Psoas muscle (tissue), 8 donors: ENCODE results near the gene RHOBTB3. TPM values are rescaled to one million over a fixed set of nuclear protein-coding genes. Genes with fewer than 3 reads are reported as not detected.

Experiments used
- ATAC-seq, 4 donors: fragments of 200-7000 bp; cut with Tn5 transposase; one replicate each; pipeline ENCODE4 v1.9.1; 2020; ENCODE audit warnings: moderate library complexity in 3 of 4, mild to moderate bottlenecking in 2 of 4
- DNase-seq, 2 donors: peaks; one replicate each; pipeline ENCODE4 v3.0.0-alpha.2; 2020
- H3K27ac ChIP-seq: fragments of 200-600 bp; one replicate; pipeline ENCODE4 v1.8.0; 2022
- H3K27me3 ChIP-seq, 3 donors: fragments of 200-600 bp in 1 of 3; one replicate each; pipeline versions ENCODE4 v1.6.1 to v1.8.0; 2013 to 2022; ENCODE audit warnings: low read length in 2 of 3, mild to moderate bottlenecking in 2 of 3, moderate library complexity in 1 of 3; ENCODE audit not compliant: insufficient read depth in 3 of 3
- H3K36me3 ChIP-seq, 2 donors: fragments of 200-600 bp in 1 of 2; one replicate each; pipeline versions ENCODE4 v1.6.1 to v1.8.0; 2013 to 2022; ENCODE audit warnings: low read depth in 1 of 2, mild to moderate bottlenecking in 1 of 2, moderate library complexity in 1 of 2; ENCODE audit not compliant: insufficient read depth in 1 of 2
- H3K4me1 ChIP-seq: fragments of 200-600 bp; one replicate; pipeline ENCODE4 v1.8.0; 2022
- H3K4me3 ChIP-seq: fragments of 200-600 bp; one replicate; pipeline ENCODE4 v1.8.0; 2022; ENCODE audit warnings: mild to moderate bottlenecking
- H3K9me3 ChIP-seq: fragments of 200-600 bp; one replicate; pipeline ENCODE4 v1.8.0; 2022
- CTCF ChIP-seq: fragments of 200-600 bp; IDR thresholded peaks from one replicate; pipeline ENCODE4 v1.8.0; 2022; ENCODE audit warnings: antibody characterized with exemption
- WGBS, 3 donors: extraction: QIAGEN DNeasy Blood & Tissue Kit; methylation state at CpG; one replicate each; pipeline versions ENCODE4 v1.1.6 to v1.1.7; 2013; 5-methylcytosine and 5-hydroxymethylcytosine counted together
- intact Hi-C, 2 donors: fragments of 100-400 bp; cut with DNase I; formaldehyde crosslinking; loops; one replicate each; pipeline versions ENCODE4 v1.11.0 to v1.14.2; 2022
- polyA plus RNA-seq, 3 donors: library from polyadenylated mRNA; stranded (reverse); fragments of 200-250 nt; gene quantifications; one replicate each; pipeline ENCODE4 v1.2.3, GENCODE V29; 2013
- total RNA-seq, 4 donors: library from RNA; stranded (reverse); fragmentation: NEBNext Ultra II Directional in 2 of 4; extraction: Animal tissue kit (Norgen Biotek cat#: 25700) in 2 of 4; gene quantifications; one replicate each; pipeline versions ENCODE4 v1.2.1 to v1.2.4, GENCODE V29; 2021 to 2023
- donor health status: healthy with polysubstance abuse.
- donor health status: DM: no; HTN: no; CAD: no; lungs with moderate emphysema.
- donor health status: Bipolar disorder and iron deficiency.
- donor health status: healthy.
- donor health status: DM: yes; HTN: yes; CAD: no.
- donor health status: DM: no; HTN: no; CAD: no.
- donor health status: DM: no; HTN: no; CAD: no.
- donor health status: DM: yes; HTN: yes; CAD: no.

Gene RHOBTB3
- total and polyA plus RNA-seq, 7 donors = 19.0 to 86.0 (median 53.2) TPM

- no peak overlapping the region for H3K4me3 ChIP-seq
Measured at GRCh38 chr5:95725071-95725820, 5.9 kb upstream of the RHOBTB3 start.

GRCh38 chr5:95725937-95726810 lies 5.0 kb upstream of the RHOBTB3 start:
- ATAC-seq (no peak), DNase-seq (no peak)
- TF ChIP-seq CTCF = no peak
- H3K4me1 ChIP-seq = peaks cover 34% of the 10 kb centered on the region
- no peaks in the 10 kb centered on the region for H3K27me3 ChIP-seq
- no peaks in the 10 kb centered on the region for H3K9me3 ChIP-seq
- 38 to 58% (median 47%) methylated on average over 4 of the region's 4 CpGs for WGBS, 3 donors
- no peaks in the 10 kb centered on the region for H3K36me3 ChIP-seq
- intact Hi-C loops = no loop called here
- H3K27ac ChIP-seq = peak overlapping the region; percentile 46
- H3K4me3 ChIP-seq = no peak overlapping the region

More at GRCh38 chr5:95725071-95725820, 5.9 kb upstream of the RHOBTB3 start:
- no peak for TF ChIP-seq CTCF
- H3K9me3 ChIP-seq = no peaks in the 10 kb centered on the region
- no peaks in the 10 kb centered on the region for H3K27me3 ChIP-seq
- no peak for DNase-seq
- intact Hi-C loops = no loop called here
- WGBS, 3 donors = 79 to 85% (median 80%) methylated on average over 5 of the region's 5 CpGs
- ATAC-seq = no peak
- H3K27ac ChIP-seq = no peak overlapping the region
- peaks cover 30% of the 10 kb centered on the region for H3K4me1 ChIP-seq
- H3K36me3 ChIP-seq = no peaks in the 10 kb centered on the region

- no peaks in the 10 kb centered on the region for H3K9me3 ChIP-seq
- no peak for TF ChIP-seq CTCF
- DNase-seq (no peak), ATAC-seq (no peak)
- H3K4me1 ChIP-seq = peaks cover 28% of the 10 kb centered on the region
- intact Hi-C loops = no loop called here
- H3K4me3 ChIP-seq = no peak overlapping the region
- no peaks in the 10 kb centered on the region for H3K27me3 ChIP-seq
- no peaks in the 10 kb centered on the region for H3K36me3 ChIP-seq
- 46 to 58% (median 53%) methylated on average over 5 of the region's 5 CpGs for WGBS, 3 donors
- H3K27ac ChIP-seq = peak overlapping the region; percentile 46
Measured at GRCh38 chr5:95726811-95727763, 4.0 kb upstream of the RHOBTB3 start.

GRCh38 chr5:95727764-95728191 lies 3.4 kb upstream of the RHOBTB3 start:
- Histone ChIP-seq H3K4me3 (no peak overlapping the region), H3K36me3 (no peaks in the 10 kb centered on the region), H3K27ac (peak overlapping the region; percentile 25), H3K4me1 (peaks cover 28% of the 10 kb centered on the region), H3K27me3 (no peaks in the 10 kb centered on the region), H3K9me3 (no peaks in the 10 kb centered on the region)
- intact Hi-C loops = no loop called here
- 66 to 80% (median 76%) methylated on average over 2 of the region's 2 CpGs for WGBS, 3 donors
- ATAC-seq (no peak), DNase-seq (no peak)
- TF ChIP-seq CTCF = no peak
